Endothelial cell of umbilical vein (primary cell): ENCODE measurements around the gene TAS2R19. TPM values are rescaled to one million over a fixed set of nuclear protein-coding genes. Genes with fewer than 3 reads are reported as not detected.

Experiments used
- BruUV-seq: library from RNA; stranded (reverse); fragments of 400-500 nt; replicated peaks from 2 replicates; lab custom pipeline; 2021; lab: Mats Ljungman, UMichigan
- CTCF ChIA-PET: fragments of 300-600, 350-600 bp; sonication (Branson Sonifier 250); formaldehyde crosslinking; loops from one replicate; lab custom pipeline; 2021; ENCODE audit warnings: antibody characterized with exemption, inconsistent platforms; lab: Charles Lee
- POLR2A ChIA-PET: fragments of 300-600, 350-600 bp; sonication (Branson Sonifier 250); formaldehyde crosslinking; loops from one replicate; lab custom pipeline; 2021; ENCODE audit warnings: antibody characterized with exemption, inconsistent platforms; lab: Charles Lee
- DNase-seq: peaks from one replicate; pipeline ENCODE4 v3.0.0-alpha.2; 2011; ENCODE audit warnings: low read depth, low spot score
- FAIRE-seq: peaks from 2 replicates; lab custom pipeline; 2011; peaks lifted over from hg19 to GRCh38; lab: Jason Lieb, UNC
- H2AFZ ChIP-seq: 2 replicates; pipeline ENCODE4 v1.6.0; 2012; ENCODE audit warnings: low read depth, low read length, control low read depth, inconsistent platforms
- H3K27ac ChIP-seq: 2 replicates; pipeline ENCODE4 v1.5.1; 2011; ENCODE audit warnings: low read depth, mild to moderate bottlenecking, control low read depth, low read length, moderate library complexity; ENCODE audit not compliant: insufficient read depth
- H3K27me3 ChIP-seq, 2 experiments: 2 replicates each; pipeline versions ENCODE4 v1.6.0 to v1.6.1; 2011; ENCODE audit warnings: low read length in 2 of 2, mixed read lengths in 1 of 2; ENCODE audit not compliant: control insufficient read depth in 2 of 2, insufficient read depth in 2 of 2
- H3K36me3 ChIP-seq, 2 experiments: 2 replicates in 1 of 2; 3 replicates in 1 of 2; pipeline ENCODE4 v1.5.1; 2011; ENCODE audit warnings: low read length in 2 of 2, mild to moderate bottlenecking in 1 of 2, moderate library complexity in 1 of 2; ENCODE audit not compliant: control insufficient read depth in 2 of 2, insufficient read depth in 2 of 2; ENCODE audit errors: extremely low read depth in 1 of 2
- H3K4me1 ChIP-seq: 3 replicates; pipeline ENCODE4 v1.5.1; 2011; ENCODE audit warnings: mild to moderate bottlenecking, low read length; ENCODE audit not compliant: control insufficient read depth, insufficient read depth; ENCODE audit errors: extremely low read depth
- H3K4me2 ChIP-seq: 2 replicates; pipeline ENCODE4 v1.6.1; 2011; ENCODE audit warnings: low read length, control low read depth, mixed read lengths; ENCODE audit not compliant: insufficient read depth
- H3K4me3 ChIP-seq, 3 experiments: fragments of 200-600 bp in 1 of 3; sonication (generic), shearing (Covaris generic) in 1 of 3; replicated peaks in 1 of 3; 2 replicates each; pipeline ENCODE4 v1.5.1; 2011 to 2016; ENCODE audit warnings: control low read depth in 3 of 3, low read length in 3 of 3, mild to moderate bottlenecking in 2 of 3, inconsistent platforms in 1 of 3, low read depth in 1 of 3, moderate library complexity in 1 of 3; ENCODE audit not compliant: insufficient read depth in 1 of 3
- H3K79me2 ChIP-seq: 2 replicates; pipeline ENCODE4 v1.6.0; 2012; ENCODE audit warnings: low read length, inconsistent platforms; ENCODE audit not compliant: control insufficient read depth, insufficient read depth
- H3K9ac ChIP-seq: replicated peaks from 2 replicates; pipeline ENCODE3; 2011; ENCODE audit warnings: low read length, control low read depth; ENCODE audit not compliant: insufficient read depth; ENCODE audit errors: extremely low read depth
- H3K9me1 ChIP-seq: replicated peaks from 3 replicates; pipeline ENCODE4 v1.6.0; 2011; ENCODE audit warnings: mild to moderate bottlenecking, low read length; ENCODE audit not compliant: control insufficient read depth, insufficient read depth; ENCODE audit errors: extremely low read depth
- H3K9me3 ChIP-seq: replicated peaks from 2 replicates; pipeline ENCODE4 v1.5.1; 2012; ENCODE audit warnings: low read length, inconsistent platforms; ENCODE audit not compliant: control insufficient read depth, insufficient read depth
- H4K20me1 ChIP-seq: replicated peaks from 2 replicates; pipeline ENCODE3; 2011; ENCODE audit warnings: mild to moderate bottlenecking, low read length; ENCODE audit not compliant: control insufficient read depth, insufficient read depth; ENCODE audit errors: extremely low read depth
- EZH2 ChIP-seq: IDR thresholded peaks from 2 replicates; pipeline ENCODE4 v1.6.1; 2012; ENCODE audit warnings: borderline replicate concordance, low read depth, mild to moderate bottlenecking, moderate library complexity, low read length, inconsistent platforms; ENCODE audit not compliant: severe bottlenecking
- FOS ChIP-seq: IDR thresholded peaks from 2 replicates; pipeline ENCODE4 v1.6.1; 2011; ENCODE audit warnings: mild to moderate bottlenecking, low read length, moderate library complexity, borderline replicate concordance; ENCODE audit not compliant: insufficient read depth
- GATA2 ChIP-seq: IDR thresholded peaks from 2 replicates; pipeline ENCODE4 v1.7.0; 2011; ENCODE audit warnings: low read depth, mild to moderate bottlenecking, moderate library complexity, mixed read lengths, low read length; ENCODE audit not compliant: insufficient read length, insufficient read depth
- JUN ChIP-seq: IDR thresholded peaks from 2 replicates; pipeline ENCODE4 v1.6.1; 2011; ENCODE audit warnings: borderline replicate concordance, low read depth; ENCODE audit not compliant: insufficient read length, insufficient read depth
- MAX ChIP-seq: IDR thresholded peaks from 2 replicates; pipeline ENCODE4 v1.6.1; 2011; ENCODE audit not compliant: insufficient read depth, insufficient read length
- MYC ChIP-seq: IDR thresholded peaks from one replicate; pipeline ENCODE4 v1.6.1; 2011; ENCODE audit warnings: mild to moderate bottlenecking, low read depth, low read length
- POLR2AphosphoS5 ChIP-seq: IDR thresholded peaks from 2 replicates; pipeline ENCODE4 v1.6.1; 2012; ENCODE audit warnings: low read depth, mild to moderate bottlenecking, control low read depth, low read length, moderate library complexity; ENCODE audit not compliant: insufficient read depth
- dilution Hi-C: fragments of 300-500 bp; cut with MboI; formaldehyde crosslinking; loops from one replicate; pipeline ENCODE4 v1.15.0; 2019; ENCODE audit warnings: low sequenced_read_pairs; ENCODE audit not compliant: extremely low pct_ligation_motif_present
- intact Hi-C: fragments of 100-400 bp; cut with micrococcal nuclease; formaldehyde crosslinking; loops from one replicate; pipeline ENCODE4 v1.10.0; 2022
- polyA plus RNA-seq, 4 experiments: library from polyadenylated mRNA; depleted of rRNA in 3 of 4; stranded (reverse) in 3 of 4; unstranded in 1 of 4; fragments of >200 nt; gene quantifications; 2 replicates each; pipeline versions ENCODE4 v1.2.1 to v1.2.3, GENCODE V29; 2011 to 2012; ENCODE audit warnings: missing spikeins in 1 of 4
- total RNA-seq: library from RNA; stranded (reverse); gene quantifications from 2 replicates; pipeline ENCODE4 v1.2.3, GENCODE V29; 2021
- TF ChIP-seq, protein P1 (sequence below), 2 donors: IDR thresholded peaks; 1 replicate in 1 of 2; 2 replicates in 1 of 2; pipeline ENCODE4 v1.5.1; 2011; ENCODE audit warnings: low read length in 2 of 2, mild to moderate bottlenecking in 2 of 2, moderate library complexity in 2 of 2, control low read depth in 1 of 2, inconsistent platforms in 1 of 2, low read depth in 1 of 2; ENCODE audit not compliant: insufficient read depth in 1 of 2; ENCODE audit errors: extremely low read depth in 1 of 2

Gene TAS2R19
- total and polyA plus RNA-seq, 2 donors (not counting 3 experiments of a cell fraction or from before 2014, with no cell fraction given): 0.12 to 3.1 TPM

DNA sequence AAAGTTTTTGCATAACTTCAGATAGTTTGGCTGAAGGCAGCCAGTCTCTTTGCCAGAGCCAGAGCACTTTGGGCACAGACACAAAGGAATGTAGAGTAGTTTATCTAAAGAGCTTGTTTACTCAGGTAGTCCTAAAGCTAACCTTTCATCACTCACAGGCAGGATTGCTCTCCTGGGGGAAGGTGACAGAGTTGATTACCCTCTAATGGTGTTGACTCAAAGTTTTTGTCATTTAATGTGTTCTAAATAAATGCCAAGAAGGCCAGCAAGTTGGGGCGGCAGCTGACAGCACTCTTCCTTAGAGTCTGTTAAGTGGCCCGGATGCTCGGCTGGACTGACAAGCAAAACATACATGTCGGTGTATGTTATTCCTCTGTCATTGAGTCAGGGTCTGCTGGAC, 49.0 kb upstream of the TAS2R19 start:
- no peak overlapping the region for H3K4me2 ChIP-seq
- H3K27ac ChIP-seq: no peak overlapping the region
- no peak overlapping the region for H2AFZ ChIP-seq
- no TSS peak for BruUV-seq
- no peaks in the 10 kb centered on the region for H3K79me2 ChIP-seq
- no peaks in the 10 kb centered on the region for H3K36me3 ChIP-seq
- no peaks in the 10 kb centered on the region for H3K9me1 ChIP-seq
- no peak for DNase-seq
- no peaks in the 10 kb centered on the region for H3K9me3 ChIP-seq
- dilution Hi-C loops (no loop called here), intact Hi-C loops (loop anchor here (1.0 kb wide), 1 partner anchor 52 kb away; no protein-coding TSS in a partner anchor)
- no peaks in the 10 kb centered on the region for H3K27me3 ChIP-seq
- ChIA-PET CTCF (no interaction called here), POLR2A (no interaction called here)
- no peak for FAIRE-seq
- TF ChIP-seq MYC (no peak), MAX (no peak), JUN (no peak), POLR2AphosphoS5 (no peak), GATA2 (no peak), EZH2 (no peak), FOS (no peak)
- TF ChIP-seq, protein P1, sequence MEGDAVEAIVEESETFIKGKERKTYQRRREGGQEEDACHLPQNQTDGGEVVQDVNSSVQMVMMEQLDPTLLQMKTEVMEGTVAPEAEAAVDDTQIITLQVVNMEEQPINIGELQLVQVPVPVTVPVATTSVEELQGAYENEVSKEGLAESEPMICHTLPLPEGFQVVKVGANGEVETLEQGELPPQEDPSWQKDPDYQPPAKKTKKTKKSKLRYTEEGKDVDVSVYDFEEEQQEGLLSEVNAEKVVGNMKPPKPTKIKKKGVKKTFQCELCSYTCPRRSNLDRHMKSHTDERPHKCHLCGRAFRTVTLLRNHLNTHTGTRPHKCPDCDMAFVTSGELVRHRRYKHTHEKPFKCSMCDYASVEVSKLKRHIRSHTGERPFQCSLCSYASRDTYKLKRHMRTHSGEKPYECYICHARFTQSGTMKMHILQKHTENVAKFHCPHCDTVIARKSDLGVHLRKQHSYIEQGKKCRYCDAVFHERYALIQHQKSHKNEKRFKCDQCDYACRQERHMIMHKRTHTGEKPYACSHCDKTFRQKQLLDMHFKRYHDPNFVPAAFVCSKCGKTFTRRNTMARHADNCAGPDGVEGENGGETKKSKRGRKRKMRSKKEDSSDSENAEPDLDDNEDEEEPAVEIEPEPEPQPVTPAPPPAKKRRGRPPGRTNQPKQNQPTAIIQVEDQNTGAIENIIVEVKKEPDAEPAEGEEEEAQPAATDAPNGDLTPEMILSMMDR (IDR thresholded peaks at IDR 0.05; ENCODE audit: extremely low read depth in 1 of 2, insufficient read depth in 1 of 2, low read depth in 1 of 2, low read length in 2 of 2): no peak
- no peak overlapping the region for H3K4me3 ChIP-seq
- no peaks in the 10 kb centered on the region for H3K4me1 ChIP-seq
- H3K9ac ChIP-seq: no peak overlapping the region
- H4K20me1 ChIP-seq: peaks cover 4% of the 10 kb centered on the region
